B cell (primary cell): Measurements from ENCODE around the gene ADAM30. TPM values are rescaled to one million over a fixed set of nuclear protein-coding genes. Genes with fewer than 3 reads are reported as not detected.

Experiments
- ATAC-seq: fragments of 200-7000 bp; cut with Tn5 transposase; one replicate; pipeline ENCODE4 v1.10.0; 2021; ENCODE audit warnings: low read depth, mild to moderate bottlenecking, moderate number of reproducible peaks, moderate library complexity
- CTCF ChIA-PET: fragments of 350-600 bp; sonication (Branson Sonifier 250); formaldehyde crosslinking; loops from one replicate; lab custom pipeline; 2021; ENCODE audit warnings: antibody characterized with exemption, inconsistent platforms; lab: Charles Lee
- POLR2A ChIA-PET: fragments of 350-600 bp; sonication (Branson Sonifier 250); formaldehyde crosslinking; loops from one replicate; lab custom pipeline; 2021; ENCODE audit warnings: antibody characterized with exemption; lab: Charles Lee
- DNase-seq: peaks from one replicate; pipeline ENCODE4 v3.0.0; 2013
- H2AFZ ChIP-seq: 2 replicates; pipeline ENCODE4 v1.6.1; 2012; ENCODE audit warnings: mild to moderate bottlenecking, low read depth, low read length; ENCODE audit not compliant: insufficient read depth, poor library complexity, severe bottlenecking
- H3K27ac ChIP-seq, 2 donors: 1 replicate in 1 of 2; 2 replicates in 1 of 2; pipeline ENCODE4 v1.5.1; 2012 to 2013; ENCODE audit warnings: low read length in 2 of 2, mild to moderate bottlenecking in 2 of 2, moderate library complexity in 1 of 2
- H3K27me3 ChIP-seq, 4 experiments: fragments of 200-600 bp in 1 of 4; sonication (generic) in 1 of 4; replicated peaks in 1 of 4; 1 replicate in 2 of 4; 2 replicates in 2 of 4; pipeline versions ENCODE4 v1.6.1 to v1.7.0; 2013 to 2016; ENCODE audit warnings: low read length in 3 of 4, mild to moderate bottlenecking in 2 of 4, mixed read lengths in 1 of 4, moderate library complexity in 1 of 4; ENCODE audit not compliant: insufficient read depth in 4 of 4, control insufficient read depth in 3 of 4; ENCODE audit errors: control extremely low read depth in 1 of 4
- H3K36me3 ChIP-seq, 2 experiments: replicated peaks in 1 of 2; 1 replicate in 1 of 2; 2 replicates in 1 of 2; pipeline versions ENCODE4 v1.6.1 to v1.7.1; 2013; ENCODE audit warnings: low read length in 1 of 2; ENCODE audit not compliant: insufficient read depth in 2 of 2, control insufficient read depth in 1 of 2; ENCODE audit errors: control extremely low read depth in 1 of 2, extremely low read depth in 1 of 2
- H3K4me1 ChIP-seq, 2 donors: fragments of 200-600 bp in 1 of 2; sonication (generic) in 1 of 2; 1 replicate in 1 of 2; 2 replicates in 1 of 2; pipeline versions ENCODE4 v1.5.1 to v1.6.1; 2013 to 2017; ENCODE audit warnings: low read length in 2 of 2; ENCODE audit not compliant: control insufficient read depth in 2 of 2, insufficient read depth in 2 of 2
- H3K4me2 ChIP-seq: replicated peaks from 2 replicates; pipeline ENCODE3; 2012; ENCODE audit warnings: mild to moderate bottlenecking, low read depth, low read length; ENCODE audit not compliant: poor library complexity, severe bottlenecking
- H3K4me3 ChIP-seq, 5 experiments: fragments of 200-600 bp in 1 of 5; sonication (generic) in 1 of 5; 1 replicate in 3 of 5; 2 replicates in 2 of 5; pipeline versions ENCODE4 v1.5.1 to v1.7.0; 2011 to 2016; ENCODE audit warnings: low read length in 4 of 5, mild to moderate bottlenecking in 4 of 5, low read depth in 2 of 5, control low read depth in 1 of 5, moderate library complexity in 1 of 5; ENCODE audit not compliant: insufficient read depth in 1 of 5; ENCODE audit errors: control extremely low read depth in 1 of 5, extremely low read depth in 1 of 5
- H3K79me2 ChIP-seq: fragments of 200-600 bp; sonication (generic); one replicate; pipeline ENCODE4 v1.6.0; 2016; ENCODE audit warnings: low read length; ENCODE audit not compliant: control insufficient read depth, insufficient read depth
- H3K9ac ChIP-seq: fragments of 200-600 bp; sonication (generic); 2 replicates; pipeline ENCODE4 v1.6.1; 2017; ENCODE audit warnings: mild to moderate bottlenecking, low read length, moderate library complexity
- H3K9me3 ChIP-seq, 3 donors: one replicate each; pipeline versions ENCODE4 v1.6.1 to v1.7.1; 2013; ENCODE audit warnings: low read length in 2 of 3; ENCODE audit not compliant: control insufficient read depth in 2 of 3, insufficient read depth in 1 of 3; ENCODE audit errors: control extremely low read depth in 1 of 3
- H4K20me1 ChIP-seq: 2 replicates; pipeline ENCODE4 v1.6.0; 2012; ENCODE audit warnings: mild to moderate bottlenecking, low read length; ENCODE audit not compliant: insufficient read depth, control insufficient read depth, poor library complexity, severe bottlenecking
- H3K27ac Mint-ChIP-seq: one replicate; pipeline ENCODE4 v1.8.0; 2021; ENCODE audit warnings: mixed read lengths
- H3K27me3 Mint-ChIP-seq: one replicate; pipeline ENCODE4 v1.8.0; 2021; ENCODE audit warnings: mixed read lengths
- H3K4me1 Mint-ChIP-seq: one replicate; pipeline ENCODE4 v1.8.0; 2021; ENCODE audit warnings: mixed read lengths
- H3K4me3 Mint-ChIP-seq: one replicate; pipeline ENCODE4 v1.8.0; 2021; ENCODE audit warnings: mixed read lengths
- H3K9me3 Mint-ChIP-seq: one replicate; pipeline ENCODE4 v1.8.0; 2022; ENCODE audit warnings: mixed read lengths; ENCODE audit not compliant: insufficient read depth
- CTCF ChIP-seq: fragments of 200-600 bp; IDR thresholded peaks from one replicate; pipeline ENCODE4 v1.8.0; 2022; ENCODE audit warnings: antibody characterized with exemption, mild to moderate bottlenecking
- EZH2 ChIP-seq: IDR thresholded peaks from 2 replicates; pipeline ENCODE4 v1.6.1; 2012; ENCODE audit warnings: borderline replicate concordance, low read depth, mild to moderate bottlenecking, moderate library complexity, low read length; ENCODE audit not compliant: insufficient read depth, poor library complexity, severe bottlenecking
- WGBS: methylation state at CpG from one replicate; pipeline ENCODE4 v1.1.5; 2013; ENCODE audit warnings: missing lambda C conversion rate; ENCODE audit not compliant: insufficient coverage; 5-methylcytosine and 5-hydroxymethylcytosine counted together
- intact Hi-C: fragments of 100-400 bp; cut with micrococcal nuclease; formaldehyde crosslinking; loops from one replicate; pipeline ENCODE4 v1.10.0; 2022
- polyA plus RNA-seq: library from polyadenylated mRNA; depleted of rRNA; stranded (reverse); fragments of >200 nt; gene quantifications from 2 replicates; pipeline ENCODE4 v1.2.3, GENCODE V29; 2012
- total RNA-seq, 2 donors: library from RNA; stranded (reverse); fragments of 120-200 nt in 1 of 2; gene quantifications; 1 replicate in 1 of 2; 2 replicates in 1 of 2; pipeline versions ENCODE4 v1.2.3 to v1.2.4, GENCODE V29; 2013 to 2022

Gene ADAM30
- total and polyA plus RNA-seq, 2 donors (not counting 1 experiment from before 2014, with no cell fraction given), result not detected

GRCh38 chr1:119912963-119913362, 16.6 kb upstream of the ADAM30 start:
- Histone ChIP-seq H3K36me3 (peaks cover 0 to 54% of the 10 kb centered on the region in 2 experiments), H3K4me2 (no peak overlapping the region), H3K27ac (no peak overlapping the region), H2AFZ (no peak overlapping the region), H3K9ac (no peak overlapping the region), H3K27me3 (no peaks in the 10 kb centered on the region), H3K4me3 (no peak overlapping the region), H3K79me2 (no peaks in the 10 kb centered on the region), H4K20me1 (no peaks in the 10 kb centered on the region), H3K4me1 (no peaks in the 10 kb centered on the region), H3K9me3 (no peaks in the 10 kb centered on the region)
- no peak for DNase-seq
- CTCF ChIA-PET, result no interaction called here
- ATAC-seq, result no peak
- H3K27me3 Mint-ChIP-seq, result no peaks in the 10 kb centered on the region
- 94% methylated on average over 3 of the region's 3 CpGs for WGBS
- TF ChIP-seq EZH2 (no peak), CTCF (no peak)
- no peaks in the 10 kb centered on the region for H3K4me1 Mint-ChIP-seq
- H3K27ac Mint-ChIP-seq, result no peak overlapping the region
- H3K9me3 Mint-ChIP-seq, result no peaks in the 10 kb centered on the region
- POLR2A ChIA-PET, result no interaction called here
- H3K4me3 Mint-ChIP-seq, result no peak overlapping the region
- intact Hi-C loops, result no loop called here

- no CpG with 5 or more reads among the region's 2 CpGs for WGBS
Observed at GRCh38 chr1:119911775-119912174, 15.5 kb upstream of the ADAM30 start.

More at GRCh38 chr1:119911775-119912174, 15.5 kb upstream of the ADAM30 start:
- H3K4me3 Mint-ChIP-seq, result no peak overlapping the region
- Histone ChIP-seq H3K4me2 (no peak overlapping the region), H3K27me3 (no peaks in the 10 kb centered on the region), H3K79me2 (no peaks in the 10 kb centered on the region), H3K4me3 (no peak overlapping the region), H2AFZ (no peak overlapping the region), H3K27ac (no peak overlapping the region), H3K9me3 (no peaks in the 10 kb centered on the region), H3K36me3 (peaks cover 0 to 42% of the 10 kb centered on the region in 2 experiments), H3K4me1 (no peaks in the 10 kb centered on the region), H4K20me1 (no peaks in the 10 kb centered on the region), H3K9ac (no peak overlapping the region)
- TF ChIP-seq CTCF, result no peak
- TF ChIP-seq EZH2, result no peak
- no peaks in the 10 kb centered on the region for H3K27me3 Mint-ChIP-seq
- ATAC-seq (no peak), DNase-seq (no peak)
- intact Hi-C loops, result no loop called here
- no peaks in the 10 kb centered on the region for H3K4me1 Mint-ChIP-seq
- CTCF ChIA-PET, result no interaction called here
- H3K27ac Mint-ChIP-seq, result no peak overlapping the region
- no peaks in the 10 kb centered on the region for H3K9me3 Mint-ChIP-seq
- POLR2A ChIA-PET, result no interaction called here
